NB4 (cell line): ENCODE results near the gene IKZF3.

ENCODE experiments used
- DNase-seq: peaks from one replicate; pipeline ENCODE4 v3.0.0; 2010; ENCODE audit warnings: low read depth
- H3K4me3 ChIP-seq: one replicate; pipeline ENCODE4 v1.5.1; 2011; ENCODE audit warnings: mild to moderate bottlenecking, low read depth, low read length, moderate library complexity
- MAX ChIP-seq: IDR thresholded peaks from 2 replicates; pipeline ENCODE4 v1.6.1; 2011; ENCODE audit warnings: low read depth, low read length
- MYC ChIP-seq: IDR thresholded peaks from 2 replicates; pipeline ENCODE4 v1.6.1; 2011; ENCODE audit warnings: low read depth, low read length
- POLR2A ChIP-seq: IDR thresholded peaks from 2 replicates; pipeline ENCODE4 v1.6.1; 2011; ENCODE audit warnings: mild to moderate bottlenecking; ENCODE audit not compliant: insufficient read length; ENCODE audit errors: extremely low read depth
- TF ChIP-seq, protein P1 (sequence below): IDR thresholded peaks from one replicate; pipeline ENCODE4 v1.5.1; 2012; ENCODE audit warnings: low read depth, low read length

The IKZF3 gene

GRCh38 chr17:39808409-39808997, 55.6 kb downstream of the IKZF3 start:
- TF ChIP-seq MYC (no peak), POLR2A (no peak)
- TF ChIP-seq, protein P1, sequence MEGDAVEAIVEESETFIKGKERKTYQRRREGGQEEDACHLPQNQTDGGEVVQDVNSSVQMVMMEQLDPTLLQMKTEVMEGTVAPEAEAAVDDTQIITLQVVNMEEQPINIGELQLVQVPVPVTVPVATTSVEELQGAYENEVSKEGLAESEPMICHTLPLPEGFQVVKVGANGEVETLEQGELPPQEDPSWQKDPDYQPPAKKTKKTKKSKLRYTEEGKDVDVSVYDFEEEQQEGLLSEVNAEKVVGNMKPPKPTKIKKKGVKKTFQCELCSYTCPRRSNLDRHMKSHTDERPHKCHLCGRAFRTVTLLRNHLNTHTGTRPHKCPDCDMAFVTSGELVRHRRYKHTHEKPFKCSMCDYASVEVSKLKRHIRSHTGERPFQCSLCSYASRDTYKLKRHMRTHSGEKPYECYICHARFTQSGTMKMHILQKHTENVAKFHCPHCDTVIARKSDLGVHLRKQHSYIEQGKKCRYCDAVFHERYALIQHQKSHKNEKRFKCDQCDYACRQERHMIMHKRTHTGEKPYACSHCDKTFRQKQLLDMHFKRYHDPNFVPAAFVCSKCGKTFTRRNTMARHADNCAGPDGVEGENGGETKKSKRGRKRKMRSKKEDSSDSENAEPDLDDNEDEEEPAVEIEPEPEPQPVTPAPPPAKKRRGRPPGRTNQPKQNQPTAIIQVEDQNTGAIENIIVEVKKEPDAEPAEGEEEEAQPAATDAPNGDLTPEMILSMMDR = no peak
- DNase-seq = no peak
- no peak overlapping the region for H3K4me3 ChIP-seq

GRCh38 chr17:39804839-39805238, 59.3 kb downstream of the IKZF3 start:
- no peak for DNase-seq
- TF ChIP-seq, protein P1 = no peak
- TF ChIP-seq POLR2A (no peak), MAX (no peak), MYC (no peak)
- H3K4me3 ChIP-seq = no peak overlapping the region

GRCh38 chr17:39801055-39801454, 63.1 kb downstream of the IKZF3 start:
- no peak for DNase-seq
- TF ChIP-seq, protein P1 = no peak
- TF ChIP-seq MYC (no peak), MAX (no peak), POLR2A (no peak)
- no peak overlapping the region for H3K4me3 ChIP-seq

DNA sequence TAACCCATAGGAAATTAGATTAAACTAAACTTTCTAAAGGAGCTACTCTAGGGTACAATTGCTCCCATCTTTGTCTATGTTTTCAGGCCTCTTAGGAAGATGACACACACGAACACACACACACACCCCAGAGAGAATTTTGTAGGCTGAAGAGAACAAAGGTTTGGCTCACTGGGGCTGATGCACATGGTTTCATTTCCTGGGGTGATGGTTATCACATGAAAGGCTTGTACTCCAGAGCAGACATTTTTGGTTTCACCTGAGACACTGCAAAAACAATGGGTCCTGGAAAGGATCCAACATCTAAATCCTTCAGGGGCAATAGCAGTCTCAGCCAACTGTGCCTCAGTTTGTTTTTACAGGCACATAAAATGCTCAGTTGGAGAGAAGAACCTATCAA, 63.6 kb downstream of the IKZF3 start:
- TF ChIP-seq POLR2A (no peak), MYC (no peak)
- H3K4me3 ChIP-seq = no peak overlapping the region
- DNase-seq = no peak

- H3K4me3 ChIP-seq = no peak overlapping the region
- DNase-seq = no peak
- TF ChIP-seq MAX (no peak), MYC (no peak), POLR2A (no peak)
- TF ChIP-seq, protein P1 = no peak
Observed at GRCh38 chr17:39799395-39799794, 64.7 kb downstream of the IKZF3 start.

DNA sequence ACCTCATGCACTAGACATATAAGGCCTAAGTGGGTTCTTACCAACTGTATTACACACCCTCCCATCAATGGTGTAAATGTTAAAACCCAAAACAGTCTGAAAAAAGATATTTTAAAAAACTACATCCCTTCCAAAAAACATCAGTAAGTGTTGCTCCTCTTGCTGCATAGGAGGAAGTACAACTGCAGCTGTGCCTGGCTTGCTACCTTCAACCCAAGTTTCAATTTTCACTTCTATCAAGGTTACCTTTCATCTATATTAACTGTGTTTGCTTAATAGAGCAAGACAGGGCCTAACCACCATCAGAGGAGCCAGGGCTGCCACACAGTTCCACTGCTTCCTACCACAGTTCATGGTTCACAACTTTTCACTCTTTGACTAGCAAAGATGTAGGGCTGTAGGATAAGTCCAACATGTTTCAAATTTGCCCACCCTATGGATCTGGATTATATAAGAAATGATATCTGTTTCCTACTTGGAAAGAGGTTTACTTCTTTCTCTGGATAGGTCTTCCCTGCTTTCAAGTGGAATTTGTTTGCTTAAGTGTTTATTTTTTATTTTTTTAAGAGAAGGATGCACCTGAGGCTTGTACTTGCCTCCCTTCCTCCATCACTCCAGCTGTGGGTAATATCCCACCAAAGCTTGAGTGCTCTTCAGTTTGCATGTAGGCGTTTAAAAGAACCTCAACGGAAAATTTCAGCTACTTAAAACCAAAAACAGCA, 69.7 kb downstream of the IKZF3 start:
- TF ChIP-seq, protein P1 = no peak
- no peak for TF ChIP-seq MYC
- no peak for TF ChIP-seq POLR2A
- no peak for TF ChIP-seq MAX
- no peak for DNase-seq
- no peak overlapping the region for H3K4me3 ChIP-seq
